Activated CD8-positive, alpha-beta memory T cell treated with anti-CD3 and anti-CD28 coated beads, Interleukin-2, amount 50 U/mL, for 4 hours (primary cell): ENCODE data around the gene ADORA2A.

Experiments used
- DNase-seq: peaks from one replicate; pipeline ENCODE4 v3.0.0-alpha.2; 2020

ADORA2A gene

DNA sequence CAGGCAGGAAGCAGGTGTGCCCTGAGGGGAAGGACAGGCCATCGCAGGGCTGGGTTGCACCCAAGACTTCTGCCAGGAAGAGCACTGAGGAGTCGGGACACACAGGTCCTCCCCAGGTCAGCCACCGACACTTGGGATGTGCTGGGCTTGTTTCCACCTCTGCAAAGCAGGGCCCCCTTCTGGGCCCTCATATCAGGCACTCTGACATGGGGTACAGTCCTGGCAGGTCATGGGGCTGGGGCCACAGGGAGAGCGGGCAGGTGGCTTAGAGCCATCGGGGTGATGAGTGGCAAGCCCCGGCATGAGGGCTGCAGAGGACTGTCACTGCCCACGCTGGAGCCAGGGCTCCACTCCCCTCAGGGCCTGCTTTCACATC is 7.9 kb upstream of the ADORA2A start:
- no peak for DNase-seq

DNA sequence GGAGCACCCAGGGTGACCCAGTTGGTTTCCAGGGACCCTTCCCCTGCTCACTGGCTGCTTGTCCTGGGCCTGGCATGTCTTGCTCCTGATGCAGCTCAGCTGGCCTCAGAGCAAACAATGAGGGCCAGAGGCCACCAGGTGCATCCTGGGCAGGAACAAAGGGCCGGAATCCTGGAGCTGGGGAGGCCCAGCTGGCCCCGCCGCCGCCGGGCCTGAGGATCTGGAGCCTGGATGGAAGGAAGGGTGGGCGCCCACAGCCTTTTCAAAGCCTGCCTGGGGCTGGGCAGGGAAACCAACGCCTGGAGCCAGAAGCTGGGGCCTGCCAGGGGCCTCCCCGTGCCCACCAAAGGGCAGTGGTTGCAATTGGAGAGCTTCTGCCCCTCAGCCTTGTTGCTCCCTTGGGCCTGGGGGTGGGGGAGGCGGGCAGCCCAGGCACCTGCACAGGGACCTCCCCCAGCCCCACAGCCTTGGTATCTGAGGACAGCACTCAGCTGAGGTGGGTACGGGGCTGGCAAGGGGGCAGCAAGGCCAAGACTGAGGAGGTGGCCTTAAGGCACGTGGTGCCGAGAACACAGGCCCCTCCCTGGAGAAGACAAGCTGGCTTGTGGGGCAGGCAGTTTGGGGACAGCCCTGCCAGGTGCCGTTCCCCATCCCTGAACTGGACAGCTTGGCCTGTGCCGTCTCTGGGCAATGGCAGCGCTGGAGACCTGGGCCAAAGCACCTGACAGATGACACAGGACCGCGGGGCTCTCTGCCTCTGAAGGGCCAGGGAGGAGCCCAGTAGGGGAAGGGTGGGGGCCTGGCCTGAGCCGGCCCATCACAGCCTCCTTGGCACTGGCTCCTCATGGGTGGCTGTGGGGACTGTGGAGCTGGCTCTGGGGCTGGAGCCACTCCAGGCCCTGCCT is 7.1 kb upstream of the ADORA2A start:
- DNase-seq, result no peak

DNA sequence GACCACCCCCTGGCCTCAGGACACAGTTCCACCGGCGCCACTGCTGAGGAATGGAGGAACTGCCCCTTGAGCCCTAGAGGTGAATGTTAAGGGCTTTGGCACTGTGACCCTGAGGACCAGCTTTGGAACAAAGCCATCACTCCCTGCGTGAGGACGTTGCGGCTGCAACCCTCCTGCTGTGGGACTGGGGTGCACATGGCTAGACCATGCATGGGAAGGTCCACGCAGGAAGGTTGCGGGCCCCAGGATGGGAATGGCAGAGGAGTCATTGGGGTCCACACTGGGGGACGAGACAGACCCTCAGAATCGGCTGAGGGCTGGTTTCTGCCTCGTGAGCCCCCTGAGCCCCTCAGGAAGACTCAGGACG is 6.4 kb upstream of the ADORA2A start:
- no peak for DNase-seq

DNA sequence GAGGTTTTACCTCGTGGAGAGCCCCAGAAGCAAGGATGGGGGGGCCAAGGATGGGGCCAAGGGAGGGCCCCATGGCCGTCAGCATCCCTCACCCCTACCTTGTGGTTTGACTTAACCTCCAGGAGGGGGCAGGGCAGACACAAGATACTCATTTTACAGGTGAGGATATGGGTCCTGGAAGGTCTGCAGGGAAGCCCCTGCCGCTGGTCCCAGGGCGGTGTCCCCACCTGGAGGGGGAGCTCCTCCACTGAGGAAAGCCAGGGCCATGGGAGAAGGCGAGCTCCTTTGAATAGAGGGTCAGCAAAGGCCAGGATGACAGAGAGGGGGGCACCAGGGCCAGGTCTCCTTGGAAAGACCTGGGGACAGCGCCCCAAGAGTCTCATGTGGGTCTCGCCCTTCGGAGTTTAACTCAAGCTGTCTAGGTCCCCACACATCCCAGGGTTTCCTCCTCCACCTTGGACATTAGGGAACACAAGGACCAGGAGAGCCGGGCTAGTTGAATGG is 5.9 kb upstream of the ADORA2A start:
- DNase-seq, result peak; percentile 54

DNA sequence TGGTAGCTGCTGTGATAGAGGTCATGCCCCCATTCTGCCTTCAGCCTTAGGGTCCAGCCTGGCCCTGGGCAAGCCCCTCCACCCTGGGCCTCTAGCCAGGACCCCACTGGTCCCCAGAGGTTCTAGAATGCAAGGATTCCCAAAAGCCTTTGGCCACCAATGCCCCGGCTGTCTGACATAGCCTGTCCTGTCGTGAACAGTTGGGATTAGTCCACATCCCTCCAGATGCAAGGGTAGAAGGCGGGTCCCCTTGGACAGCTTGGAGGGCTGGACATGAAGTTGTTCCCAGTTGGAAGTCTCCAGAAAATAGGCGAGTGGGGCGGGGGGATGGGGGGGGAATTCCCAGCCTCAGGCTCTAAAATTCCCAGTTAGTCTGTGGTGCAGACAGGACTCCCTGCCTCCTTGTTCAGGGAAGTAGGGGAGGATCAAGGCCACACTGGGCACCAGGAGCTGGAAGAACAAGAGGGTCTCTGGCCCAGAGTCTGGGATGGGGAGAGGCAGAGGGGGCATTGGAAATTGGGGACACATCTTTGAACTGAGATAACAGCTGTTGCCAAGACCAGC is 5.2 kb upstream of the ADORA2A start:
- DNase-seq, result no peak

DNA sequence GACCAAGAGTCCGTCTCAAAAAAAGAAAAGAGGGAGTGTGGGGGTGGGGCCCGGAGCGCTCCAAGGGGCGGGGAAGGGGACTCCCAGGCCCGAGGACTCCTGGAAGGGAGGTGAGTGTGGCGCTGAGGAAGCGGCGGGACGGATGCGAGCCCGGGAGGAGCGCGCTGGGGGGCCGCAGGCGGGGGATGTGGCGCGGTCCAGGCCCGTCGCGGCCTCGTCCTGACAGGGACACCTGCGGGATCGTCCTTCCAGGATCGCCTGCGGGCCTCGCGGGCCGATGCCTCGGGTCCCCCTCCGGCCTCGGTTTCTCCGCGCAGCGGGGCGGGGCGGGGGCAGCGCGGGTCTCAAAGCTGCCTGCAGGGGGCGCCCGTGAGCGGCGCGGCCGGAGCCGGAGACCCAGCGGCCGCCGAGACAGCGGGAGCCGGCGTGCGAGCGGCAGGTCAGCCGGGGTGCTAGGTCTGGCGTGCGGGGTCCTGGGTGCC is 3.8 kb upstream of the ADORA2A start:
- DNase-seq, result peak; percentile 72

DNA sequence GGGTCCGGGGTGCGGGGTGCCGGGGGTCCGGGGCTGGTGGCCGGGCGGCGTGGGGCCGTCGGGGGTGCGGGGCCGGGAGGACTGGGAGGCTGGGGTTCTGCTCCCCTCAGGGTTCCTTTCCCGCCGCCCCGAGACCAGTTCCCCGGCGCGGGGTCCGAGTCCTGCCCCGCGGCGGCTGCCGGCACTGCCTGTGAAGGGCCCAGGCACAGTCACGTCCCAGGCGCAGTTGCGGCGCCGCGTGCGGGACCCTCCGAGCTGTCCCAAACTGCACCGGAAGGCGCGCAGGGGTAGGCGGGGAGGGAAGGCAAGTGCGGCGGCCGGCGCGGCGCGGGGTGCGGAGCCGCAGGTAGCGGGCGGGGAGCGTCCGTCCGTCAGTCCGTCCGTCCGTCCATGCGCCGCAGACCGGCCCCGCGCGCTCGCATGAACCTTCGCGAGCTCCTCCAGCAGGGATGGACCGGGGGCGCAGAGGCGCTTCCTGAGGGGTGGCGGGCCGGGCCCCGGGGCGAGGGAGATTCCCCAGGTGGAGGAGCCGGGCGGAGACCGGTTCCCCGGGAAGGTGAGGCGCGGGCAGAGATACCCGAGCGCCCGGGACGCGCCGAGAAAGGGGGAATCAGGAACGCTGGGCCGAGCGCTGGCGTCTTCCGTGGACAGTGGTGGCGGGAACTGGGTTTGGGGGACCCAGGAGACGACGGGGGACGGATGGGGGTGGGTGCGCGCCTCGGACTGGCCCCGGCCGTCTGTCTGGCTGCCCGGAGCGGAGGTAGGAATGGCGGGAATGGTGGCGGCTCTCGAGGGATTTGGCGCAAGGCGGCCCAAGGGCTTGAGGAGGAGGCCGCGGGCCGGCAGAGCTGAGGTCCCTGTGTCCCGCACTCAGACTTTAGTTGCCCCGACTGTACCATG is 3.1 kb upstream of the ADORA2A start:
- DNase-seq, result peak; percentile 55

DNA sequence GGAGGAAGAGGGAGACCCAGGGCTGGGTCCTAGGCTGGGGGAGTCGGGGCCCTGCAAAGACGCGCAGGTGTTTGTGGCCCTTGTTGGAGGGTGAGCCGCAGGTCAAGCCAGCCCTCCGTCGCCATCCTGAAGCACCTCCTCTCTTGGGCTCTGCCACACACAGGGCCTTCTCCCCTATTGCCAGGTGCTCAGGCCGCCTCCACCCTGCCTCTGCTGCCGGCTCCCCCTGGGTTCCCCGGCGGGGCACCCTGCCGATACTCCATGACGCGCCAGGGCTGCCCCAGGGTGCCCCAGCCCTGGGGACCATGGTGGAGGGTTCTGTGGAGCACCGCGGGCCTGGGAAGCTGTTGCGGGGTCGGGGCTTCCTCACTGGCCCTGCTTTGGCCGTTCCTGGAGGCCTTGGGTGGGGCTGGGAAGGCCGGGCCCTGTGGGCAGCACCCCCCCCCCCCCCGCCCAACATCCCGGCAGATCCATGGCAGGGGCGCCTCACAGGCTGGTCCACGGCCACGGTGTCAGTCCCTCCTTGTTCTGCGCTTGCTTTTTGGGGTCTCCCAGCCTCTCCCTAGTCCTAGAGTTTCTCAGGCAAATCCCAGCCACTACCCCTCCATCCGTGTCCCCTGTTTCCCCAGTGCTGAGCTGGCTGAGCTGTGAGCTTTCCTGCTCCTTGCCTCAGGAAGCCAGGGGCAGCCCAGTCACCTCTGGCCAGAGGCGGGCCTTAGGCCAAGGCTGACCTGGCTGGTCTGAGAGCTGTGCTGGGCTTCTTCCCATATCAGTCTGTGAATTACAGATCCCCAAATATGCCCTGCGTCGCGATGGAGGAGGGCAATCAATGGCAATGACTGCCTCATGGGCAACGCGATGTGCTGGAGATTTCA is 2.3 kb upstream of the ADORA2A start:
- DNase-seq, result no peak

DNA sequence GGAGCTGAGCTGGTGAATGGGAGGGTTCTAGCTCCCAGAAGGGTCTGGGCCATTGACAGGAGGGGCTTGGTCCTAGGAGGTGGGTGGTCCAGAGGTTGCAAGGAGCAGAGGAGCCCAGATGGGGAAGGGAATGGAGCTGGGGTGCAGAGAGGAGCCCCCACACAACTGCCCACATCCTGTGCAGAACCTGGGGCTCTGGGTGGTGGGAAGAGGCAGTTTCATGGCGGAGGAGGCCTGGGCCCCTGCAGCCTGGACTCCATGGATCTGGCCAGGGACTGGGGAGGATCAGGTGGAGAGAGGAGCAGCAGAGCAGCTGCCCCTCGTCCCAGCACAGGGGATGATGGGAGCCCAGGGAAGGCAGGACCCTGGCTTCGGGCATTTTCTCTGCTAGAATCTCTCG is 963 bp upstream of the ADORA2A start:
- DNase-seq, result no peak

DNA sequence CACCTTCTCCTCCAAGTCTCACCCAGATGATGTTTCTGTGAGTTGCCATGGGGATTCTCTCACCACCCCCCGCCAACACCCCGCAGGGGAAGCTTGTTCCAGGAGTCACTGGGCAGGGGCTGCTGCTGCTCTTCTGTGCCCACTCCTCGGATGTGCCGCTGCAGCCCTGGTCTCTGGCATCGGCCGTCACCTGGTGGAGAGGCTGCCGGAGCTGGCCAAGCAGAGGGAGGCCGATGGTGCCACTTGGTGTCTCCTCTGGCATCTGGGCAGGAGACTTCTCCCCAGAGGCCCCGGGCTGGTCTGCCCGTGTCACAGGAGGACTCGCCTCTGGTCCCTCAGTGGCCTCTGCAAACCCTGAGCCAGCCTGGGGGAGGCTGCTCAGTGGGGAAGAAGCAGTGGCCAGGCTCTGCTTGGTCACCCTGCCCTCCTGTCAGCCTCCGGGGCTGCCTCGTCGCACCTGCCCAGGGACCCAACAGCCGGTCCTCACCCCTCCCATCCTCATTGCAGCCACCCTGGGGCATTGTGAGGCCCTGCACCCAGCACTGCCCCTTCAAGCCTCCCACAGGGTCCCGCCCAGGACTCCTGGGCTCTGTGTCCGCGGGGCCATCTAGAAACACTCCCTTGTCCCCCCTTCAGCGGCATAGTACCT is 424 bp upstream of the ADORA2A start:
- no peak for DNase-seq

DNA sequence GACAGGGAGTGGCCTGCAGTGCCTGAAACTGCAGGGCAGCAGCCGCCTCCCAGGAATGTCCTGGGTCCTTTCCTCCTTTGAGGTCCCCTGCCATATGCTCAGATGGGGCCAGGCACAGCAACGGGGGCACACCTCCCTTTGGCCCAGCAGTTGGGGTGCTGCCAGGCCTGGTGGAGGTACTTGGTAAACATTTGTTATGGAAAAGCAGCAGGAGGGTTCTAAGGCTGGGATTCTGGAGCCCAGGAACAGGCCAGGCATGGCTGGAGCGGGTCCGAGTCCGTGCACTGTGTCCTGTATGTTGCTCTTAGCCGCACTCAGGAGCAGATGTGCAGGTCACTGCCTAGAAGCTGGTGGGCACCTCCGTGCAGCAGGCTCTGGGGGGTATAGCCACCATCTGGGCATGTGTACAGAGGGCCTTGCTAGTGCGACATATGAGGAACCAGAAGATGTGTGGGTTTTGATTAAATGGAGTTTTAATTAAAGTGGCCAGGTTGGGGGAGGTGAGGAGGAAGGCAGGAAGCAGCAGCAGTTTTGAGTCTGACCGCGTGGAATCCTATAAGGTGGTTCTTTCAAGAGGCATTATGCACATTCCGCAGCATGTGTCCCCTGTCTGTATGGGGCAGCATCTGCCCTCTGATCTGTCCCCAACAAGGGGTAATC is 1.5 kb downstream of the ADORA2A start:
- DNase-seq, result no peak

DNA sequence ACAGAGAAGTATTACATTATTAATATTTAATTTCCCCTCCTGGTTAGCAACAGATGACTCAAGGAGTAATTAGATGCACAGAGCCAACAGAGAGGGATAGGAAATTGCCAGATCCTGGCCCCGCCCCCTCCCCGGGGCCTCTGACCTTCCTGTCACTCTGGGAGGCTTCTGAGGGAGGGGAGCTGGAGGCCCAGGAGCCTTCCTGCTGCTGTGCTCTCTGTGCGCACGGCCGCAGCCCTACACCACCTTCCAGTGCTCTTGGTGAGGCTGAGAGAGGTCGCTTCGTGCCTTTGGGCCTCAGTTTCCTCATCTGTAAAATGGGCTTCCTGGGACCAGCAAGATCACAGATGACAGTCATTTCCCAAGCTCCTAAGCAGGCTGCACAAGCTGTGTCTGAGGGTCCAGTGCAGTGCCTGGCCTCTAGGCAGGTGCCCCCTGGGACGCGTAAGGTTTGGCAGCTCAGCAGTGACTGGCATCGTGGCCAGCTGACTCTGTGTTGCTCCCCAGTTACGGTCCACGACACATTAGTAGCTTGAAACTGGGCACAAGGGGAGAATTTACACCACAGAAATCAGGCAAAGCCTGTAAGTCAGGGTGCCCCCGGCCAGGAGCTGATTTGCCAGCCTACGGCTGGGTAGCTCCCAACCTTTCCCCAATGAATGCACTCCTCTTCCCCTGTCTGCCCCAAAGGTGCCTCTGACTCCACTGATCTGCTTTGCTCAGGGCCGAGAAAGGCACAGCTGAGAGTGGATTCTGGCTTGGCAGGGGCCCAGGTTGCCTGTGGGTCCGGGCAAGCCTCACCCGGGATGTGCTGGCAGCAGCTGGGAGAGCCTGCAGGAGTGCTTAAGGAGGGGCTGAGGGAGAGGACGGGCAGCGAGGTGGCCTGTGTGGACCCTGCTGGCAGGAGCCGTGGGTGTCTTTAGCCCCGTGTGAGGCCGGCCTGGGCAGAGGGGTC is 2.3 kb downstream of the ADORA2A start:
- DNase-seq, result peak; percentile 64

DNA sequence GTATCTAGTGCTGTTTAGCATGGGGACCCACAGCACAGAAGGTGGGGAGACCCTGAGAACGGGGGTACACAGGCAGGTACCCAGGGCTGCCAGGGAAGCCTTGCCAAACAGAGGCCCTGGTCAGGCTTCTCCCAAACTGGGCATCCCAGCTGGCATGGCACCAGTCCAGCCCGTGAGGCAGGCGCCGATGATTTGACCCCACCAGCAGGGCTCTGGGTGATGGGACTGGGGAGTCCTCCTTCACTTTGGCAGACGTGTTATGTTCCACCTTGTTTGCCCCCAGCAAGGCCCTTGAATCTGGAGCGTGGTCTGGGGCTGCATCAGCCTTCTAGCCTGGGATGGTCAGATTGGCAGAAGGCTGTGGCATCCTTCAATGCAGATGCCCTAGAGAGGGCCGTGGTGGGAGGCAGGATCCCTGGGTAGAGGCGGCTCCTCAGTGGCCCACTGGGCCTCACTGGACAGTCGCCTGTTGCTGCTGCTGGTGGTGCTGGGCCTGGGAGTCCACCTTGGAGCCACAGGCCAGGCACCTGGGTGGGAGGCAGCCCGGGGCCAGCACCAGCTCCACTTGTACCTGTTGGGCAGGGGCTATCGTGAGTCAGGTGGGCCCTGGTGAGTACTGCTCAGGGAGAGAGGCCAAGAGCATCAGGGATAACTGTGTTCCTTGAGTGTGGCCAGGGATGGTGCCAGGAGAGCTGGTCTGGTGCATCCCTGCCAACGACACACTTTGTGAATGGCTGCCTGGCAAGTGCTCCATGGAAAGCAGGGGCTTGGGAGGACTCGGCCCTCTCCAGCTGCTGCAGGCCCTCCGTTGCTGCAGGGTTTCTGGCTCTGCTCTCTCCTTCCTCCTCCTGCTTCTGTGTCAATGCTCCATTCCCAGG is 3.3 kb downstream of the ADORA2A start:
- DNase-seq, result no peak

DNA sequence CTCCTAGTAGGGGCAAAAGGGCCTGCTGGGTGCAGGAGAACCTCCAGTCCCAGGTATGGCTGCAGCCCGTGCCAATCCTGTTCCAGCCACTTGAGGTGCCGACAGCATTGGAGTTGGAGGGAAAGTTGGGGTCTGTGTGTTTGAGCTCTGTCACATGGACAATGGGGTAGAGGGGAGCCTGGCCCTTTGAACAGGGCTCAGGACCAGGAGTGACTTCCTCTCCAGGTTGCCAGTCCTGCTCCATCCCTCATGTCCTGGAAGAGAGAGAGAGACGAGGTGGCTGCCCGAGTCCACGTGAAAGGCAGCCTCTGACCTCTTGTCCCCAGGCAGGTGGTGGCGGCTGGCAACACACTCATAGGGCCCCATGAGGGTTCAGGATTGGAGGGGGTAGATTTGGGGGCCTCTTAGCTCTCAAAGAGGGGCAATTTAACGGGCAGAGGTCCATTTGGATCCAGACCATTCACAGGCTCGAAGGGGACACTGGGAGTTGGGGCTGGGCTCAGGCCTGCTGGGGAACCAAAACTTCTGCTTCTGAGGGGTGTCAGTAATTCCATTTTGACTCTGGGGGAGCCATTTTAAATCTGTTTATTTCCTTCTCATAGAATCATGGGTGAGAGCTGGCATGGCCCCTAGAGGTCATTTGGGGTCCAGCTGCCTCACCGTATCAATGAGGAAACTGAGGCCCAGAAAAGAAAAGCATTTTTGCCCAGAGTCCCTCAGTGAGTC is 4.1 kb downstream of the ADORA2A start:
- peak; percentile 11 for DNase-seq

DNA sequence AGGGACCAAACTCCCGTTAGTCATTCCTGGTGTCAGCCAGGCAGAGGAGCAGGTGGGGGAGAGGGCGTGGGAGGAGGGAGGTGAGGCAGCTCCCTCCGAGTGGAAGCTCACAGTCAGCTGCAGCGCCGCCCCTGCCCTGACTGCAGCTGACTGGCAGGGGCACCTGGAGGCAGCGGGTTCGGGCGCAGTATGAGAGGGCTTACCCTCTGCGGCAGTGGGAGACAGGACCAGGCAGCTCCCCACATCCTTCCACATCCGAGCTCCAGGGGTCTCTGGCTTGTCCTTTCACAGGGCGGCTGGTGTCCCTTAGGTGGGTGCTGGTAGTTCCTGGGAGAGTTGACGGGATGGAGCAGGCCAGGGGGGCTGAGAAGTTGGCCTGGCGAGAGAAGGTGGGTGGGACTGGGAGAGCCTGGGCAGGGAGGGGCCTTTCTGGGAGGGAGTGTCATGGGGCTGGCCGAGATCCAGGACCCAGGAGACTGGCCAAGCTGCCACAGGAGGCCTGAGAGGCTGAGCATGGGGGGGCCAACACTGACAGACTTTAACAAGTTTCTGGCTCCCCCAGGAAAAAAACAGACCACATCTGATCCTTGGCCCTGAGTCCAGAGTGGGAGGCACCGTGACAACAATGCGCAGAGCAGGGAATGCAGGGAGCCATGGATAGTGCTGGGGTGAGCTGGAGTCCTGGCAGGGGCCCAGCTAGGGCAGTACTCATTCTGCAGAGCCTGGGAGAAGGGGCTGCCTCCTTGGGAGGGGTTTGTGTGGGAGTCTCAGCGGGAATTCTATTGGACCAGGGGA is 4.9 kb downstream of the ADORA2A start:
- peak; percentile 71 for DNase-seq

DNA sequence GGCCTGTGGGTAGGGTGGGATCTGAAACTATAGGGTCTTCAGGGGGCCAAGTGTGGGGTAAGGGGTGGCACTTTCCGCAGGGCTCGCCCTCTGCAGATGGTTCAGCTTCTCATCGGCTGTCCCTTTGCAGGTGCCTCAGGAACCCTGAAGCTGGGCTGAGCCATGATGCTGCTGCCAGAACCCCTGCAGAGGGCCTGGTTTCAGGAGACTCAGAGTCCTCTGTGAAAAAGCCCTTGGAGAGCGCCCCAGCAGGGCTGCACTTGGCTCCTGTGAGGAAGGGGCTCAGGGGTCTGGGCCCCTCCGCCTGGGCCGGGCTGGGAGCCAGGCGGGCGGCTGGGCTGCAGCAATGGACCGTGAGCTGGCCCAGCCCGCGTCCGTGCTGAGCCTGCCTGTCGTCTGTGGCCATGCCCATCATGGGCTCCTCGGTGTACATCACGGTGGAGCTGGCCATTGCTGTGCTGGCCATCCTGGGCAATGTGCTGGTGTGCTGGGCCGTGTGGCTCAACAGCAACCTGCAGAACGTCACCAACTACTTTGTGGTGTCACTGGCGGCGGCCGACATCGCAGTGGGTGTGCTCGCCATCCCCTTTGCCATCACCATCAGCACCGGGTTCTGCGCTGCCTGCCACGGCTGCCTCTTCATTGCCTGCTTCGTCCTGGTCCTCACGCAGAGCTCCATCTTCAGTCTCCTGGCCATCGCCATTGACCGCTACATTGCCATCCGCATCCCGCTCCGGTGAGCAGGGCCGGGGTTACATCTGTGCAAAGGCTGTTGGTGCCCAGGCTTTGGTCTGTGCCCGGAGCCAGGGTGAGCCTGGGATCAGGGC is 5.8 kb downstream of the ADORA2A start:
- DNase-seq, result peak; percentile 14
